SU-DHL-6 (cell line): ENCODE measurements around the gene SPATA16.

Experiments
- CTCF ChIP-seq: fragments of 200-600 bp; sonication (generic); IDR thresholded peaks from one replicate; pipeline ENCODE4 v1.5.1; 2017; ENCODE audit warnings: antibody characterized with exemption, mild to moderate bottlenecking, low read length, moderate library complexity; ENCODE audit not compliant: insufficient read depth, poor library complexity, severe bottlenecking
- EZH2phosphoT487 ChIP-seq: fragments of 200-600 bp; sonication (generic), shearing (Covaris generic); conservative IDR thresholded peaks from 2 replicates; pipeline ENCODE4 v1.6.1; 2018; ENCODE audit warnings: mild to moderate bottlenecking, antibody characterized with exemption, low read length, moderate library complexity, mixed read lengths

GRCh38 chr3:173004681-173005080 lies 136.4 kb downstream of the SPATA16 start:
- TF ChIP-seq CTCF = no peak
- no peak for TF ChIP-seq EZH2phosphoT487
